ENCODE measurements around the gene PGAM4.
"Not testable (repeated sequence)": the region's sequence is repeated elsewhere in the genome, so short reads cannot be mapped to it uniquely, and the experiment has no call there.

PGAM4 gene

DNA sequence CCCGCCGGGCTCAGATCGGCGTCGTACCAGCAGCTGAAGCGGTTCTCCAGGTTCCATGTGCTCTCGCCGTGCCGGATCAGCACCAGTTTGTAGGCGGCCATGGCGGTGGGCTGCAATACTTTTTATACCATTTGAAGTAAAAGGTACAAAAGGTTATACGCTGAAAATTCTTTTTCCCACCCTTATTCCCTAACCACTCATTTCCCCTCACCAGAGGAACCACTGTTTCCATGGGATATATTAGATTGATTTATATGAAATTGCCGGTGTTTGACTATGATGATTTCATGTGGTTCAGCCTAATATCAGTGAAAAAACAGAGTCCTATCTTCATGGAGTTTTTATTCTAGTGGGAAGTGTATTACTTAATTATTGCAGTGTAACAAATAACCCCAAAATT lies at the start of gene PGAM4:
Gene PGAM4 (minus strand): TSS at position 101 of the 400 bp plus-strand sequence. CDS start 0 bp downstream, at position 101.
- DNase-seq: no peak

DNA sequence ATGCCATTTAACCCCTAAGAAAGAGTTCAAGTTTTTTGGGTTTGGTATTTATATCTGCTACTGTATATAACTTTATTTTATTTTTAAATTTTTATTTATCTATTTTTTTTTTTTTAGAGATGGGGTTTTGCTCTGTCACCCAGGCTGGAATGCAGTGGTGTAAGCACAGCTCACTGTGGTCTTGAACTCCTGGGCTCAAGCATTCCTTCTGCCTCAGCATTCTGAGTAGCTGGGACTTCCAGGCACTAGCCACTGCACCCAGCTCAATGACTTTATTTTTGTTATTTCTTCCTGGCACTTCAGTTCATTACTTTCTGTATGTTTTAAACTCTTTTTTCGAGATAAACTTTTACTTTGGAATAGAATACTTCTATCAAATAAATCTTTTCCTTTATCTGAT lies 42.4 kb upstream of the PGAM4 start:
- no peak for DNase-seq

DNA sequence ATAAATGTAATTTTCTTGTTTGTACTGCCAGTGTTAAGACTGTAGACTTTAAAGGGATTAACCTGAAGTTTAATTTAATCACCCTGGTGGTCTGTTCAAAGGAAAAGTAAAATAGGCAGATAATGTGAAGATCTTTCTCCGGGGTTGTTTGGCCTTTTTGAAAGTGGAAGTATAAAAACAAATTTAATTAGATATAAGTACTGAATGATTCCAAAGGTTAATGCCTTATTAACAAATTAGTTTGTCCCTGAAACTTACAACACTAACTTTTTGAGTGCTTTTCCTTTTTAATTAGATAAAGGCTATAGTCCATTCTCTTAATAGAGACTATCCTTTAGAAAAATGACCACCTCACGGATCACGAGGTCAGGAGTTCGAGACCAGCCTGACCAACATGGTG lies 10.4 kb upstream of the PGAM4 start:
- no peak for DNase-seq

DNA sequence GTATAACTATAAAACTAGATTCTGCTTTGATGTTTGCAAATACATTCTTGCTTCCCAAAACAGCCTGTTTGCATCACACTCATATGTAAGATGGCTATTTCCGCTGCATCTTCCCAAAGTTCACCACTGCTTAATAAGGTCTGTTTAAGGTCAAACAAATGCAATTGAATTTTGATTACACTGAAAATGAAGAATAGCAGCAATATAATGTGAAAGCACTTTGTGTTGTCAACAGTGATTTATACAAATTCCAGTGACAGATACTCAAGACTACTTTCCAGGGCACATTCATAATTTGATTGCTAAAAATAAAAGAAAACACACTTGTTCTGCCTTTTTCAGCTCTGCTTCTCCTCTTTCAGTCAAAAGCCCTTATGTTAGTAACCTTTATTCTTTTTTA lies 8.1 kb upstream of the PGAM4 start:
- DNase-seq: no peak

DNA sequence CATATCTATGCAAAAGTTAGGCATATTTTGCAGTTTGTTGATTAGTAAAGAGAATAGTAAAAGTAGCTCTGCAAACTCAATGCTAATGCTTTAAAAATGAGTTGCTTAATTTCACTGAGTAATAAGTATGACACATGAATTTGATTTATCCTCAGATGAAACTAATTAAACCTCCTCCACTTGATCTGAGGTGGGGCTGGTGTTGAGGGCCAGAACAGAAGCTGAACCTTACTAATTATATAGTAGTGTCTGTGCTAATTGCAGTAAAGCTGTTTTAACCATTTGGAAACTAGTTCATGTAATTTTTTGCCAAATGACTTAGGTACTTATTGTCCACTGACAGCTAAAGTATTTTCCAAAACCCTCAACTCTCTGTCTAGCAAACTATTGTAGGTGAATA lies 7.7 kb upstream of the PGAM4 start:
- DNase-seq: no peak

DNA sequence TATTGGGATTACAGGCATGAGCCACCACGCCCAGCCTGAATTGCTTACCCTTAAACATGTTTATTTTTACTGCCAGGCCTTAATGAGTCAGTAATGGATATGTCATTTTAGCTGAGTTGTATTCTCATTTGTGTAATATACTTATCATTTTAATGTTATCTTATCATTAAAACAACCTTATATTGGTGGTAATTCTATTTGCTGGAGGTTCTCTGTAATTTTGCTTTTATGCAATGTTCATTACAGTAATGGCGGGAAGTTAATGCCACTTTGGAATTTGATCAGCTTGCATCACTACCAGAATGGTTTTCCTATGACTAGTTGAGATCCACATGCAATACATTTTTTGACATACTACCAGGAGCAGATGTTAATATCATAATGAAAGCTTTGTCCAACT lies 6.3 kb upstream of the PGAM4 start:
- DNase-seq: no peak

DNA sequence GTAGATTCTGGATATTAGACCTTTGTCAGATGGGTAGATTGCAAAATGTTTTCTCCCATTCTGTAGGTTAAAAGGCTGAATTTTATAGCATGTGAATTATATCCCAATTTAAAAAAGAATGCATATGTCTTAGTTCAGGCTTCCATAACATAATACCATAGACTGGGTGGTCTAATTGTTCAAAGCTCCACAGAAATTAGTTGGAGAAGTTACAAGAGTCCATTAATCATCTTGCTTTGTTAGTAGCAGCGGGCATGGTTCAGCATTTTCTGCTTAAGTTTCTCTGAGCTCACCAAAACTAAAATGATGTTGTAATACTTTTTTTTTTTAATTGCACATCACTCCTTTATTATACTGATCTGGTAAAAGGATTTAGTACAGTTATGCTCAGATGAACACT lies 1.8 kb downstream of the PGAM4 start:
- no peak for DNase-seq

DNA sequence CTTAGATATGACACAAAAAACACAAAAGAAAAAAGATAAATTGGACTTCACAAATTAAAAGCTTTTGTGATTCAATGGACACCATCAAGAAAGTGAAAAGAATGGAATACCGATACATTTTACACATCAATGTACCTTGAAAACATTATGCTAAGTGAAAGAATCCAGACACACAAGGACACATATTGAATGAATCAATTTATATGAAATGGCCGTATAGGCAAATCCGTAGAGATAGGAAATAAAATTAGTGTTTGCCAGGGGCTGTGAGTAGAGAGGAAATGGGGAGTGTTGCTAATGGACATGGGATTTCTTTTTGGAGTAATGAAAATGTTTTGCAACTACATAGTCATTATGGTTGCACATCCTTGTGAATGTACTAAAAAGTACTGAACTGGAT lies 3.1 kb downstream of the PGAM4 start:
- no peak for DNase-seq

DNA sequence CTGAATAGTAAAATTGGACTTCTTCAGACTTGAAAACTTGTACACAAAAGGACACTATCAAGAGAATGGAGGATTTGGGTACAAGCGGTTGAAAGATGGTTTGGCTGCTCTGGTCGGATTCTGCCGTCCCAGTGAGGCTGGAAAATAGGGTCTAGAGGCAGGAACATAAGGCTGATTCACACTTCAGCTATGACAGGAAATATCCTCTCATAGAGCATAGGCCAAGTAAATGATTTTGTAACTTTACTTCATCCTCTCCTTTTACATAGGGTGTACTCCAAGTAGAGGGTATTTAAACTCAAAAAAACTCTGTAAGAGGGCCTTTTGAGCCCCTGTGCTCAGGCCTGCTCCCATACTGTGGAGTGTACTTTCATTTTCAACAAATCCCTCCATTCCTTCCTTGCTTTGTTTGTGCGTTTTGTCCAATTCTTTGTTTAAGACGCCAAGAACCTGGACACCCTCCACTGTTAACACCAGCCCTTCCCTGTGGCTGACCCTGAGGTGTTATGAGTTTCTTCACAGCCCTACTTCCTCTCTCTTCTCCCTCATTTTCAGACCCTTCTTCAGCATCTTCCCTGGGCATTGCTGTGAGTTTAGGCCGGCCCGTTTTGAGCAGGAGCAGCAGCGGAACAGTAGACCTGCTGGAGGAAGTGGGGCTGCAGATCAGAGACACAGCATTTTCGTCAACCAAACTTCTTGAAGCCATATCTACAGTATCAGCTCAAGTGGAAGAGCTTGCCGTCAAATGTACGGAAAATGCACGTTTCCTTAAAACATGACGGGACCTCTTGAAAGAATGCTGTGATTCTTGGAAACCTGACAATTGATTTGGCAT lies 7.2 kb downstream of the PGAM4 start:
- DNase-seq: no peak

DNA sequence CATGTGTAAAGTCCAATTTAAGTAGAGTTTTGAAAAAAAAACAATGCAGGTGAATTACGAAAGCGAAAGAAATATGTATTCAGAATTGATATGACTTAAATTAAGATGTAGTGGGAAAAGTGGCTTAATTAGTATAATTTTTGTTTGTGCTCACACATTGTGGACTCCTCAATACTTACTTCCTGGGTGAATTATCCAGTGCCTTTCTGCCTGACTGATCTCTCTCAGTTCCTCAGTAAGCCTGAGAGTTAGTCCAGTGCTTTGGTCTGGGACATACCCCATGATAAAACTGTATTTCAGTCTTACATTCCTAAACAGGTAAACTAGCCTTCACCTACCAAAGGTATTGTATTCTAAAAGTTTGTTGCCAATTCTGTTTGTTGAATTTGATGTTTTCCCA lies 8.4 kb downstream of the PGAM4 start:
- no peak for DNase-seq

DNA sequence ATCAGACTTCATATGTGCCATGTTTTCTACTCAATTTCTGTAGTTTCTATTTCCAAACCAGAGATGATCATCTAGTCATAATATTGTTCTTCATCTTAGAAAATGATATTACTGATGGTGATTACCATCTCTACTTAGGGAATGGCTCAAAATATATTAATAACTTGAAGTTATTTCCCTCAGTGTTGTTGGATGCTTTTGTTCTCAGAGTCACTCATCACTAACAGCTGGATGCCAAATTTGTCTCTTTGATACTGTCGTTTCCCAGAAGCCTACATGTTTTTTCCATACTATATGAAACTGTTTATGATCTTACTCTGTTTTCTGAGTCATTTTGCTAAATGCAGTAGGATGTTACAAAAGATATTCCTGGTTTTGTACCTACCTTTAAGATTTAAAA lies 8.9 kb downstream of the PGAM4 start:
- DNase-seq: no peak

DNA sequence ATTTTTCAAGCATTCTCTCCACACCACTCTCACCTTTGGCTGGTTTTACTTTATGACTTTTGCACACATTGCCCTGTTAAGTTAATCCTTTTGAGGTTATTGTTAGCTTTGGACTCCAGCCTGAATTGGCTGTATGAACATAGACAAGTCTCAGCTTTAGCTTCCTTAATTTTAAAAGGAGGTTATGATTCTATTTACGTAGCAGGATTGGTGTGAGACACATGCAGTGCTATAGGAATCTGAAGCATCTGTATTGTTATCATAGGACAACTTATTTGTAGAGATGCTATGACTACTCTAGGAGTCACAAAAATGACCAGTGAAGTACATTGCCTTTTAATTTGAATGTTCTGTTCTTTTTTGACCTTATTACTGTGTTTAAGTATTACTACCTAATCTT lies 15.7 kb downstream of the PGAM4 start:
- DNase-seq: no peak

DNA sequence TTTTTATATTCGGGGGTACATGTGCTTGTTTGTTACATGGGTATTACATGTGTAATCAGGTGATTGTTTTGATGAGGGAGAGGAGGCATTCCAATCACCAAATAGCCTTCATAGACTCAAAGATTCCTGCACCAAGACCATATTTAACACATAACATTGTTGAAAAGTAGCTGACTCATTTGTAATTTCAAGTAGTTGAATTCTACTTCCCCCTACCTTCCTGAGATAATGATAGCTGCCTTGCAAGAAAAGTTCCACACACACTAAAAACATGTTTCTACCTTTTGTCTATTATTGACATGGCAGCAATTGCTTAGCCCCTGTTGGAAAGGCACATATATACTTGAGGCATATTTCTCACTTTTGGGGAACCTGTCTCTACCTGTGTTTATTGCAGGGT lies 16.1 kb downstream of the PGAM4 start:
- DNase-seq: no peak

DNA sequence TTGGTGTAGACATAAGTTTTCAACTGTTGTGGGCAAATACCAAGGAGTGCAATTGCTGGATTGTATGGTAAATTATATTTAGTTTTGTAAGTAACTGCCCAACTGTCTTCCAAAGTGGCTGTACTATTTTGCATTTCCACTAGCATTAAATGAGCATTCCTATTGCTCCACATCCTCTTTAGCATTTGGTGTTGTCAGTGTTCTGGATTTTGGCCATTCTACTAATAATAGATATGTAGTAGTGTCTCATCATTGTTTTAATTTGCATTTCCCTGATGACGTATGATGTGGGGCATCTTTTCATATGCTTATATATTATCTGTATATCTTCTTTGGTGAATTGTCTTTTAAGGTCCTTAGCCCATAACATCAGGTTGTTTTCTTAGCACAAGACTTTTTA lies 17.3 kb downstream of the PGAM4 start:
- no peak for DNase-seq

DNA sequence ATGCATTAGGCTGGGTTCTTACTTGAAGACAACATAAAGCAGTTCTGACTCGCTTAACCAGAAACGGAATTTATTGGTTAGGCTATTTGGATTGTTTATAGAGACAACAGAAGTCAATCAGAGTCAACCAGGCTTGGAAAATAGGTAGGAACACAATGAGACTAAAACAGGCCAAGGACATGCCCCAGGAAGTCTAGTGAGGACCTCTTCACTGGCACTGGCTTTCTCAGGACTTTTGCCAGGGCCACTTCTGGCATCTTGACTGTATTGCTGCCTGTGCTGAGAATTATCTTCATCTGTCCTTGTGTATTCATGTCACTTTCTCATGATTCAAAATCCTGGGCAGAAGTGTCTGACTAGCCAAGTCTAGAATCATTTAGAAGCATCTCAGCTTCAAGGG lies 19.6 kb downstream of the PGAM4 start:
- DNase-seq: no peak

DNA sequence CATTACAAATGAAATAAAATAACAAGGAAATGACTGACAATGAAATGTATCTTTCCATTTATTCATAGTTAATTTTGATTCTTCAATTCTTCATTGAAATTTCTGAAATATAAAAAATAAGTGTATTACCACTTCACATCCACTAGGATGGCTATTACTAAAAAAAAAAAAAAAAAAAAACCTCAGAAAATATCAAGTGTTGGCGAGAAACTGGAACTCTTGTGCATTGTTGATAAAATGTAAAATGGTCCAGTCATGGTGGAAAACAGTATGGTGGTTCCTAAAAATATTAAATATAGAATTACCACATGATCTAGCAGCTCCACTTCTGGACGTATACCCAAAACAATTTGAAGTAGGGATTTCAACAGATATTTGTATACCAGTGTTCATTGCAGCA lies 22.9 kb downstream of the PGAM4 start:
- no peak for DNase-seq

DNA sequence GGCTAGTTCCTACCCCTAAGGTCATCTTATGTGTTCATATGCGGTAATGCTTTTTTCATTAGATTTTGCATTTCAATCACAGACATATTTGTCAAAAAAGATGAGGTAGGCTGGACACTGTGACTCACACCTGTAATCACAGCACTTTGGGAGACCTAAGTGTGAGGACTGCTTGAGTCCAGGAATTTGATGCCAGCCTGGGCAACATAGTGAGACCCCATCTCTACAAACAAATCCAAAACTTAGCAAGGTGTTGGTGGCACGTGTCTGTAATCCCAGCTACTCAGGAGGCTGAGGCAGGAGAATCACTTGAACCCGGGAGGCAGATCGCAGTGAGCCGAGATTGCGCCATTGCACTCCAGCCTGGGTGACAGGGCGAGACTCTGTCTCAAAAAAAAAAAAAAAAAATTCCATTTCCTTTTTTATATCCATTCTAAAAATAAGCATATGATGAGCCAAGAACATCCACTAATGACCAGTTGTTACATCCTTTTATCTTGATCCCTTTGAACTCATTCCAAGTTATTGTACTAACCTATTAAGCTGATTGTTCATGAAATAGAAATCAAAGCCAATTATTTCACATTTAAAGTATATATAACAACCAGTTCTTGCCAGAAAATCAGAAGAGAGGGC lies 23.4 kb downstream of the PGAM4 start:
- no peak for DNase-seq

DNA sequence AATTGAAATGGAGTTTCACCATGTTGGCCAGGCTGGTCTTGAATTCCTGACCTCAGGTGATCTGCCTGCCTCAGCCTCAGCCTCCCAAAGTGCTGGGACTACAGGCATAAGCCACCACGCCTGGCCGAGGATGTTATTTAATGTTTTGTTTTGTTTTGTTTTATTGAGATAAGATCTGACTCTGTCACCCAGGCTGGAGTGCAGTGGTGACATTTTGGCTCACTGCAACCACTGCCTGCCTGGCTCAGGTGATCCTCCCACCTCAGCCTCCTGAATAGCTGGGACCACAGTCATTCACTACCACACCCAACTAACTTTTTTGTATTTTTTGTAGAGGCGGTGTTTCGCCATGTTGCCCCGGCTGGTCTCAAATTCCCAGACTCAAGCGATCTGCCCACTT lies 24.4 kb downstream of the PGAM4 start:
- DNase-seq: not testable (repeated sequence)

DNA sequence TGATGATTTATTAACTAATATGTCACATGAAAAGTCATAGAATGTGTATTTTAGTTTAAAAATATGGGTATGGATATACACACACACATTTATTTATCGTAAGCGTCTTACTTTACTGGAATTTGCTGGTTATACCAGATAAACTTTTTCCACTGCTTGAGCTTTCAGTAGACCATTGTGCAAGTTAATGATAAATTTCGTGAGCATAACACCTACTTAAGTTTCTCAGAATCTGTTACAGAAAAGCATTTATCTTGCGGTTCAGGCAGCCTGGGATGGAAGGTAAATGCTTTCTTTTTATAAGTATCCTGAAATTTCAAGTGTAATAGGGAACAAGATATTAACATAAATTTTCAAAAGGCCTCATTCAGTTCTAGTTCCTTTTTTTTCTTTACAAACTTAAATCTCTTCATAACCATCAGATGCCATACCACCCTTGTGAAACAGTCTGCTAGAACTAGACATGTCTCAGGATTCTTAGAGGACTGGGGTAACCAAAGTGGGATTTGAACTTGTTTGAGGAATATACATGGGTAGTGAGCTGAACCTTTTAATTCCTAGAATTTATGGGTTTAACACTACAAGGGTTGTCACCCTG lies 31.3 kb downstream of the PGAM4 start:
- DNase-seq: no peak

DNA sequence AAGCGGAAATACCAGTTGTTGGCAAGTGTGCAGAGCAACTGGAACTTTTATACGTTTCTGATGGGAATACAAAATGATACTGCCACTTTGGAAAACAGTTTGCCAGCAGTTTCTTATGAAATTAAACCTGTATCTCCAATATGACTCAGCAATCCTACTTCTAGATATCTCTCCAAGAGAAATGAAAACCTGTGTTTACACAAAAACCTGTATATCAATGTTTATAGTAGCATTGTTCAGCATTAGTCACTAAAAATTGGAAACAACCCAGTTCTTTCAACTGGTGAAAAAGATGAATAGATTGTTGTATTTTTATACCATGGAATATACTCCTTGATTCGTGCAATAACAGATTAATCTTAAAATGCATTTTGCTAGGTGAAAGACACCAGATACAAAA lies 32.1 kb downstream of the PGAM4 start:
- DNase-seq: no peak

DNA sequence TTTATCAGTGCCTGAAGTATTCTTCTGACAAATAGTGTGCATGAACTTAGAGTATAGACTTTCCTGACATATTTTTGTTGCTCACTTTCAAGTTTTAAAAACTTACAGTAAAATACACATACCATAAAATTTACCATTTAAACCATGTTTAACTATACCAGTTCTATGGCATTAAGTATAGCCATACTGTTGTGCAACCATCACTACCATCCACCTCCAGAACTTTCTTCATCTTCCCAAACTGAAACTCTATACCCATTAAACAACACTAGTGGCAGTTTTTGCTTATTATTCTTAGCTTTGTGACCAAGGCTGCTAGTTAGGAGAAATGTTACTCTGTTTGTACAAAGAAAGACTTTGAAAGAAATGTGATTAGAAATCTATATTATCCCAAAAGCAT lies 33.1 kb downstream of the PGAM4 start:
- DNase-seq: no peak

DNA sequence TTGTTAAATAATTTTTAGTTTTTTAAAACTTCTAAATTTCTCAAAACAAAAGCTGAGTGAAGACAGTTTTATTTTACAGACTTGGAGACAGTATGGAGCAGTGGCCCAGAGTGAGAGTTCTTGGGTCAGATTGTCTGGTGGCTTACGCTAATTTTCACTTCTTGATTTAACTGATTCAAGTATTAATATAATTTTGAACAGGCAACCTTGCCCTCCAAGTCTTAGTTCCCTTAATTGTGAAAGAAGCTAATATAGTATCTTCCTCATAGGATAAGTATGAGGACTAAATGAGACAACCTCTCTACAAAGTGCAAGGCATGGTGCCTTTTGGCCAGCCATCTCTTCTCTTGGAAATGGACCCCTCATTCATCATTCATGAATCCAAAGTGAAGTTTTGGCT lies 33.6 kb downstream of the PGAM4 start:
- no peak for DNase-seq

DNA sequence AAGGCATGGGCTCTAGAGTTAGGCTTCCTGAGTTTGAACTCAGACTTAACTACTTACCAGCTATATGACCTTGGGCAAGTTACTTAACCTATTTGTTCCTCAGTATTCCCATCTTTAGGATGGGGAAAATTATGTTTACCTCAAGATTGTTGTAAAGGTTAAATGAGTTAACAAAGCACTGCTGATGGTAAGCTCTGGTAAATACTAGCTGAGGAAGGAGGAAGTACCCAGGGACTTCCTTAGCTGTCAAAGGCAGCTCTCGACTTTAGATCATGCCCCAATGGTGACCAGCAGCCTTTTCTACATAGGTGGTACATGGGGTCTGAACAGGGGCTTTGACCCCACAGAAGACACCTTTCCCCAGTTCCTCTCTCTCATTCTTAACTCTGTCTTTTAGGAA lies 38.9 kb downstream of the PGAM4 start:
- no peak for DNase-seq

DNA sequence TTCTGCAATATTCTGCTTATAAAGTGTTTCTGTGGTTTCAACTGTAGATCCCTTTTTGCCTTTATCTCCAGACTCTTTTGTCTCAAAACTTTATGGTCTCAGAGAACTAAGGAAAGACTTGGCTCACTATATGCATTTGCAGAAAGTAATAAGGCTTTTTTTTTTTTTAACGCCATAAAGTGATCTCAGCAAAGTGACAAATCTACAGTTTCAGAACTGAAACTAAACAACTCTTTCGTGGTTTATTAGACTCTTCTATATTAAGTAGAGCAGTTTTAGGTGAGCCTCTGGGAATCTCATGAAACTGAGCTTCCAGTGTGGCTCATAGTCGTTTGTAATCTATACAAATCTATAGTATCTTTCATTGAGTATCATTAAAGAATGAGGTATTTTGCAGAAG lies 43.7 kb downstream of the PGAM4 start:
- no peak for DNase-seq
